GM12872 (cell line): ENCODE results near the gene MAP3K19.

Source experiments
- TF ChIP-seq, protein P1 (sequence below): IDR thresholded peaks from 3 replicates; pipeline ENCODE4 v1.5.1; 2011; ENCODE audit warnings: low read depth, mild to moderate bottlenecking, low read length, moderate library complexity; ENCODE audit not compliant: insufficient read depth

MAP3K19 gene

DNA sequence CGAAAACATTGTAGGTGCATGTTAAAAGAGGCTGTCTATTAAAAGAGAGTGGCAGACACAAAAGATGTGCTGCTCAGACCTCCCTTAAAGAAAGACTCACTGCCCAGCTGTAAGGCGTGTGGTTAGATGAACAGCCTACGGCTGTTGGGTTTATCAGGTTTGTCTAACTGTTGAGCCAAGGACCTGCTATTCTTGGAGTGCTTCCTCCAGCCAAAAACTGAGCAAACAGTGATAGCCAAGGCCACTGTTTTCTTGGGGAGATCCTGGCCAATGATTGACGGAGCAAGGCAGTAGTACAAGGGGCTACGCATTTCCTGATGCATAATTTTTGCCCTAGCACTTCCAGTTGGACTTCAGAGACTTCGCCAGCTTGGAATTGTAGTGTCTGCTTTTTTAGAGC is 3.4 kb upstream of the MAP3K19 start:
- TF ChIP-seq, protein P1, sequence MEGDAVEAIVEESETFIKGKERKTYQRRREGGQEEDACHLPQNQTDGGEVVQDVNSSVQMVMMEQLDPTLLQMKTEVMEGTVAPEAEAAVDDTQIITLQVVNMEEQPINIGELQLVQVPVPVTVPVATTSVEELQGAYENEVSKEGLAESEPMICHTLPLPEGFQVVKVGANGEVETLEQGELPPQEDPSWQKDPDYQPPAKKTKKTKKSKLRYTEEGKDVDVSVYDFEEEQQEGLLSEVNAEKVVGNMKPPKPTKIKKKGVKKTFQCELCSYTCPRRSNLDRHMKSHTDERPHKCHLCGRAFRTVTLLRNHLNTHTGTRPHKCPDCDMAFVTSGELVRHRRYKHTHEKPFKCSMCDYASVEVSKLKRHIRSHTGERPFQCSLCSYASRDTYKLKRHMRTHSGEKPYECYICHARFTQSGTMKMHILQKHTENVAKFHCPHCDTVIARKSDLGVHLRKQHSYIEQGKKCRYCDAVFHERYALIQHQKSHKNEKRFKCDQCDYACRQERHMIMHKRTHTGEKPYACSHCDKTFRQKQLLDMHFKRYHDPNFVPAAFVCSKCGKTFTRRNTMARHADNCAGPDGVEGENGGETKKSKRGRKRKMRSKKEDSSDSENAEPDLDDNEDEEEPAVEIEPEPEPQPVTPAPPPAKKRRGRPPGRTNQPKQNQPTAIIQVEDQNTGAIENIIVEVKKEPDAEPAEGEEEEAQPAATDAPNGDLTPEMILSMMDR = no peak

DNA sequence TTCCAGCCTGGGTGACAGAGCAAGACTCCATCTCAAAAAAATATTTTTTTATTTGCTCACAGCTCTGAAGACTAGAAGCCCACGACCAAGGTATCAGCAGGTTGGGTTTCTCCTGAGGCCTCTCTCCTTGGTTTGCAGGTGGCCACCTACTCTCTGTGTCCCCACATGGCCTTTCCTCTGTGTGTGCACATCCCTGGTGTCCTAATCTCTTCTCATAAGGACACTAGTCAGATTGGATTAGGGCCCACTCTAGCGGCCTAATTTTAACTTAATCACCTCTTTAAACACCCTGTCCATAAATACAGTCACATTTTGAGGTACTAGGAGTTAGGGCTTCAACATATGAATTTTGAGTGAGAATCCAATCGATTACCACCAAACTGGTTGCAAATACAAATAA is 2.9 kb upstream of the MAP3K19 start:
- TF ChIP-seq, protein P1 = no peak

DNA sequence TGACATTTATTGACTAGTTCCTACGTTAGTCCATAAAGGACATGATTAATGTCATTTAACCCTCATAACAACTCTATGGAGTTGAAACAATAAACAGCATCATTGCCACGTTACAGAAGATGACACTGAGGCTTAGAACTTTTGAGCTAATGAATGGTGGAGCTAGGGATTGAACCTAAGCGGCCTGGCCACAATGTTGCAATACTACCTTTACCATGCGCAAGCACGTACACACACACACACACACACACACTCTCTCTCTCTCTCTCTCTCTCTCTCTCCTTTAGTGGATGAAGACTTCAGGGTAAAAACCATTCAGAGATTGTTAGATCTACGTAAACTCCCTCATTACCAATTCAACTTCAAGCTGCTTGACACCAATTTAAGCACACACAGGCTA is 875 bp upstream of the MAP3K19 start:
- TF ChIP-seq, protein P1 = no peak

DNA sequence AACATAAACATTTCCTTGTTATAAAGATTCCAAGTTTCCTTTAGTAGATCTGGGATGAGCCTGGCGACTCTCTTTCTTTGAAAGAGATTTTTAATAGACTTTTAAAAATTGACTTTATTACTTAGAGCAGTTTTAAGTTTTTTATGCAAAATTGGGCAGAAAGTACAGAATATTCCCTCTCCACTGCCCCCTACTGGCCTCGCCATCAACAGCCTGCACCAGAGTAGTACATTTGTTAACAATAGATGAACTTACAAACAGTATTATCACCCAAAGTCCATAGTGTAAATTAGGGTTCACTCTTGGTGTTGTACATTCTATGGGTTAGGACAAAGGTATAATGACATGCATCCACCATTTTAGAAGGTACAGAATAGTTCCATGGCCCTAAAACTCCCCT is 3.9 kb downstream of the MAP3K19 start:
- TF ChIP-seq, protein P1 = peak; percentile 58; the same call in 2 of the 3 replicates

DNA sequence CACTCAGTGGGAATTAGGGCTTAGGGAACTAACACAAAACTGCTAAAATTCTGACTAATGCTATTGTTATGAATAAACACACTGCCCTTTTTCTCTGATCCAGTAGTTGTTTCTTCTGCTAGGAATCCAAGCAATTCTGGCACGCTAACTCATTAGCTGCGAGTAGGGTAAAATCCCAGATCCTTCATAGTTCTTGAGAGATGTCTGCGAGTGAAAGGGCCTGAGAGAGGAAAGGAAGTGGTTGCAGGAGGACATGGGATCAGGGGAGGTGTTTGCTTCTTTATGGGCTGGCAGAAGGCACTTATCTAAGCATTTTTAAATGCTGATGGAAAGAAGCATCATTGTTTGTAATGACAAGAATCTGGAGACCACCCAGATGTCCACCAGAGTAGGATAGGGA is 9.4 kb downstream of the MAP3K19 start:
- TF ChIP-seq, protein P1 = no peak

DNA sequence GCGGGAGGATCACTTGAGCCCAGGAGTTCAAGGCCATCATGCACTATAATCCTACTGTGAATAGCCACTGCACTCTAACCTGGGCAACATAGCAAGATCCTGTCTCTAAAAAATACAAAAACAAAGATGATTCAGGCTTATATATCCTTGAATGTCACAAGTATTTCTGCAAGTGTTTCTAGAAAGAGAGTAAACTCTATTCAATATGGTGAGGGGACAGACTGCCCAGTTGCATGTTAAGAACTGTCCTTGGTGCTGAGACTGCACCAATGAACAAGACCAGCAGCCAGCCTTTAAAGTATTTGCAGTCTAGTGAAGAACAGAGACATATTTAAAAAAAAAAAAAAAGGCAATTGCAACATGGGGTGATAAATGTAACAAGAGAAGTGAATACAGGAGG is 16.4 kb downstream of the MAP3K19 start:
- TF ChIP-seq, protein P1 = no peak

DNA sequence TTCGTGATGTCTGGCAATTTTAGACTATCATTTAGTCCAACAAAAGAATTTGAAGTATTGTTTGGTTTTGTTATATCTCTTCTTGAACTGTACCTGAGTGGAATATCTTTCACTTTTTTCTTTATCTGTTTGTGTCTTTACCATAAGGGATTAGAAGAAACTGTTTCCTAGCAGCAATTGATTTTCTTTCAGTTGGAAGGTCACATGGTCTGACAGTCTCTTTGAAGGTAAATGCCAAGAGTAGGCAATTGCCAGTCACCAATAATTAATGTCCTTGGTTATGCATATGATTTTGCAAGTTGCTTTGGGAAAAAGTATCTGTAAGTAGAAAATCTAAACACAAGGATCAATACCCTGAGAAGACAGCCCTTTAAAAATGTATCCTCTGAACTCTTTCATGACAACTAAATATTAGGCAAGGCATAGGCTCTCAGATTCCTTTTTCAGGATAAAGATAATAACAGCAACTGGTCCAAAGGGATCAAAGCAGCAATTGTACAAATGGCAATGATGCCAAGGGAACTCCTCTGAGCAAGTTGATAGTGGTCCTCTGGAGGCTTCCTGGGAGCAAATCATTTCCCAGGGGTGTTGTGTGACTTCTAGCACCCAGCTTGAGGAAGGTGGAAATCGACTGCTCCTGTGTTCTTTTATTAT is 17.6 kb downstream of the MAP3K19 start:
- TF ChIP-seq, protein P1 = no peak

DNA sequence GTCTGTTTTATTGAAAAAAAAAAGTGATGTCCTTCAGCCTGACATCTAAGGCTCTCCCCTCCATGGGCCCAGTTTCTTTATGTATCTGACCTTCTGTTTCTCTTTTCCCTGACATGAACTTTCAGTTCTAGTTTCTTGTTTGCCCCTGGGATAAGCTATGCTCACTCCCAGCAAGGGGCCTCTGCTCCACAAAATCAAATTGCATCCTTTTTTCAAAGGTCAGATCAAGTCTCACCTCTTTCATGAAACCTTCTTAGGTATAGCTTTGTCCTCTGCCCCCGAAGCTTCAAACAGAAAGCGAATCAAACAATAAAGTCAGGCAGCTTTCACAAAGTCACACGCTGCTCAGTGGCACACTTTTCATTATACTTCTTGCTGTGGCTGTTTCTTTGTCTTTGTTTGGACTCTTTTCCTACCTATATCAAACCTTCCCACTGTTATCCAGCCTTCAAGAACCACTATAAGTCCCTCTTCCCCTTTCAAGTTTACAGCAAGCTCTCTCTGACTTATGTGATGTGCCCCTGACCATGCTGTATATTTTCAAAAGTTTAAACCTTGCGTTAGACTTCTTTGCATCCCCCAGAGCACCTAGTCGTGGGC is 23.3 kb downstream of the MAP3K19 start:
- TF ChIP-seq, protein P1 = no peak
